Erythroblast (primary cell): Measurements from ENCODE around the gene NKAP.

Experiments
- GATA1 ChIP-seq: IDR thresholded peaks from 2 replicates; pipeline ENCODE4 v1.6.1; 2011; ENCODE audit warnings: low read depth, mild to moderate bottlenecking, control low read depth, low read length, moderate library complexity
- POLR2A ChIP-seq: IDR thresholded peaks from 2 replicates; pipeline ENCODE4 v1.6.1; 2011; ENCODE audit warnings: mild to moderate bottlenecking, low read length

GRCh38 chrX:119954374-119954773, 10.8 kb upstream of the NKAP start:
- TF ChIP-seq POLR2A (no peak), GATA1 (no peak)
